ENCODE measurements around the gene IL27RA.

DNA sequence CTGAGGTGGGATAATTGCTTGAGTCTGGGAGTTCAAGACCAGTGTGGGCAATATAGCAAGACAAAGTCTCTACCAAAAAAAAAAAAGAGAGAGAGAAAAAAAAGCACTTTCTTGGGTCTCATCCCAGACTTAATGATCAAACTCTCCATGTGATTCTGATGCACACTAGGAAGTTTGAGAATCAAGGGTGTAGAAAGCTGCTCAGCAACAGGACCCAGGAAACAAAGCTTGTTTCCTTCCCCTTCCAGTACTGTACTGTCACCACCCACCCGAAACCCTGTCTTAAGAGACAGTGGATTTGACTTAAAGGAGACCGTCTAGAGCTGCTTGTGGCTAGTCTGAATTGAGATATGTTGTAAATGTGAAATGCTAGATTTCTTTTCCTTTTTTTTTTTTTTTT lies 46.8 kb downstream of the IL27RA start:
- TF ChIP-seq, protein P1, sequence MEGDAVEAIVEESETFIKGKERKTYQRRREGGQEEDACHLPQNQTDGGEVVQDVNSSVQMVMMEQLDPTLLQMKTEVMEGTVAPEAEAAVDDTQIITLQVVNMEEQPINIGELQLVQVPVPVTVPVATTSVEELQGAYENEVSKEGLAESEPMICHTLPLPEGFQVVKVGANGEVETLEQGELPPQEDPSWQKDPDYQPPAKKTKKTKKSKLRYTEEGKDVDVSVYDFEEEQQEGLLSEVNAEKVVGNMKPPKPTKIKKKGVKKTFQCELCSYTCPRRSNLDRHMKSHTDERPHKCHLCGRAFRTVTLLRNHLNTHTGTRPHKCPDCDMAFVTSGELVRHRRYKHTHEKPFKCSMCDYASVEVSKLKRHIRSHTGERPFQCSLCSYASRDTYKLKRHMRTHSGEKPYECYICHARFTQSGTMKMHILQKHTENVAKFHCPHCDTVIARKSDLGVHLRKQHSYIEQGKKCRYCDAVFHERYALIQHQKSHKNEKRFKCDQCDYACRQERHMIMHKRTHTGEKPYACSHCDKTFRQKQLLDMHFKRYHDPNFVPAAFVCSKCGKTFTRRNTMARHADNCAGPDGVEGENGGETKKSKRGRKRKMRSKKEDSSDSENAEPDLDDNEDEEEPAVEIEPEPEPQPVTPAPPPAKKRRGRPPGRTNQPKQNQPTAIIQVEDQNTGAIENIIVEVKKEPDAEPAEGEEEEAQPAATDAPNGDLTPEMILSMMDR (IDR thresholded peaks at IDR 0.05) = no peak
- no peak for TF ChIP-seq POLR2A (IDR thresholded peaks at IDR 0.05)

All from testis (tissue), 2 donors.